Measurements from ENCODE around the gene HADHB.

GRCh38 chr2:26298286-26298637 lies 53.5 kb downstream of the HADHB start:
- no peak for TF ChIP-seq POLR2A (IDR thresholded peaks at IDR 0.05; ENCODE audit: low read depth, low read length)
- no peak for TF ChIP-seq POLR2AphosphoS5 (IDR thresholded peaks at IDR 0.05; ENCODE audit: low read depth, low read length)
- no peak for TF ChIP-seq TAF1 (IDR thresholded peaks at IDR 0.05; ENCODE audit: low read depth, low read length)
- no peak for TF ChIP-seq POU2F2 (IDR thresholded peaks at IDR 0.05; ENCODE audit: low read depth, low read length)
- TF ChIP-seq PAX5 (IDR thresholded peaks at IDR 0.05; ENCODE audit: insufficient read depth, low read length, severe bottlenecking) = no peak

Data from GM12891 (cell line).